Neural cell (in vitro differentiated cells): Measurements from ENCODE around the gene OSCAR. TPM values are rescaled to one million over a fixed set of nuclear protein-coding genes. Genes with fewer than 3 reads are reported as not detected.

ENCODE experiments used
- H2AFZ ChIP-seq: fragments of 200-600, 300-800 bp; sonication (generic), shearing (Covaris generic); 2 replicates; pipeline ENCODE4 v1.6.0; 2014; ENCODE audit warnings: low read depth, mild to moderate bottlenecking, antibody characterized with exemption, low read length, moderate library complexity
- H3F3A ChIP-seq: fragments of 200-600 bp; shearing (Covaris generic); 2 replicates; pipeline ENCODE4 v1.6.1; 2016; ENCODE audit warnings: mild to moderate bottlenecking, moderate library complexity, mixed read lengths, antibody characterized with exemption, low read length; ENCODE audit not compliant: insufficient read depth, poor library complexity, severe bottlenecking
- H3K27ac ChIP-seq: fragments of 200-600, 300-800 bp; sonication (generic), shearing (Covaris generic); 2 replicates; pipeline ENCODE4 v1.5.1; 2014; ENCODE audit warnings: mild to moderate bottlenecking, low read length, moderate library complexity
- H3K27me3 ChIP-seq: fragments of 300-800, 200-600 bp; sonication (generic), shearing (Covaris generic); 2 replicates; pipeline ENCODE4 v1.6.0; 2014; ENCODE audit warnings: mild to moderate bottlenecking, low read depth, low read length, moderate library complexity; ENCODE audit not compliant: insufficient read depth
- H3K36me3 ChIP-seq: fragments of 300-800, 200-600 bp; sonication (generic), shearing (Covaris generic); 2 replicates; pipeline ENCODE4 v1.5.1; 2014; ENCODE audit warnings: mild to moderate bottlenecking, antibody characterized with exemption, low read length, moderate library complexity; ENCODE audit not compliant: insufficient read depth
- H3K4me2 ChIP-seq: fragments of 300-800, 200-600 bp; sonication (generic), shearing (Covaris generic); 2 replicates; pipeline ENCODE4 v1.6.0; 2014; ENCODE audit warnings: mild to moderate bottlenecking, low read length
- H3K4me3 ChIP-seq: fragments of 300-800, 200-600 bp; sonication (generic), shearing (Covaris generic); 2 replicates; pipeline ENCODE4 v1.5.1; 2014; ENCODE audit warnings: mild to moderate bottlenecking, low read length, moderate library complexity
- H3K79me2 ChIP-seq: fragments of 200-600 bp; shearing (Covaris generic); replicated peaks from 2 replicates; pipeline ENCODE4 v1.6.0; 2014; ENCODE audit warnings: mild to moderate bottlenecking, low read length, moderate library complexity; ENCODE audit not compliant: insufficient read depth
- H3K9ac ChIP-seq: fragments of 300-800, 200-600 bp; sonication (generic), shearing (Covaris generic); 2 replicates; pipeline ENCODE4 v1.6.1; 2016; ENCODE audit warnings: mild to moderate bottlenecking, low read length, mixed read lengths
- H3K9me2 ChIP-seq: fragments of 200-600 bp; shearing (Covaris generic); 2 replicates; pipeline ENCODE4 v1.6.1; 2016; ENCODE audit warnings: mild to moderate bottlenecking, low read length, mixed read lengths; ENCODE audit not compliant: insufficient read depth
- H3K9me3 ChIP-seq: fragments of 200-600, 300-800 bp; sonication (generic), shearing (Covaris generic); 2 replicates; pipeline ENCODE4 v1.6.1; 2016; ENCODE audit warnings: mild to moderate bottlenecking, mixed run types, low read length, moderate library complexity, mixed read lengths
- H4K20me1 ChIP-seq: fragments of 200-600 bp; shearing (Covaris generic); 2 replicates; pipeline ENCODE4 v1.6.1; 2016; ENCODE audit warnings: mild to moderate bottlenecking, mixed run types; ENCODE audit not compliant: insufficient read depth
- CTCF ChIP-seq: fragments of 450-650 bp; IDR thresholded peaks from 2 replicates; pipeline ENCODE4 v1.5.1; 2014; ENCODE audit warnings: antibody characterized with exemption, mild to moderate bottlenecking, moderate library complexity; ENCODE audit not compliant: poor library complexity, severe bottlenecking
- EP300 ChIP-seq: fragments of 450-650 bp; conservative IDR thresholded peaks from 2 replicates; pipeline ENCODE4 v1.6.1; 2014; ENCODE audit warnings: antibody characterized with exemption, mild to moderate bottlenecking, moderate library complexity; ENCODE audit not compliant: poor library complexity, severe bottlenecking
- EZH2 ChIP-seq: fragments of 200-600, 300-800 bp; shearing (Covaris generic), sonication (generic); IDR thresholded peaks from 2 replicates; pipeline ENCODE4 v1.6.1; 2014; ENCODE audit warnings: antibody characterized with exemption, low read length, borderline replicate concordance, mild to moderate bottlenecking; ENCODE audit not compliant: insufficient read depth, poor library complexity, severe bottlenecking
- MXI1 ChIP-seq: fragments of 450-650 bp; conservative IDR thresholded peaks from 2 replicates; pipeline ENCODE4 v1.6.1; 2014; ENCODE audit warnings: antibody characterized with exemption, mild to moderate bottlenecking; ENCODE audit not compliant: poor library complexity, severe bottlenecking
- RAD21 ChIP-seq: fragments of 450-650 bp; conservative IDR thresholded peaks from 2 replicates; pipeline ENCODE4 v1.6.1; 2014; ENCODE audit warnings: antibody characterized with exemption, mild to moderate bottlenecking, moderate library complexity
- TAF1 ChIP-seq: IDR thresholded peaks from 2 replicates; pipeline ENCODE4 v1.6.1; 2012; ENCODE audit warnings: low read depth
- polyA plus RNA-seq: library from polyadenylated mRNA; depleted of rRNA; stranded (reverse); fragments of >200 nt; gene quantifications from 2 replicates; pipeline ENCODE4 v1.2.3, GENCODE V29; 2014
- TF ChIP-seq, protein P1 (sequence below): IDR thresholded peaks from 2 replicates; pipeline ENCODE4 v1.6.1; 2012; ENCODE audit warnings: borderline replicate concordance

The OSCAR gene
- polyA plus RNA-seq, 1 donor from 2014 or later = 0.20 TPM

DNA sequence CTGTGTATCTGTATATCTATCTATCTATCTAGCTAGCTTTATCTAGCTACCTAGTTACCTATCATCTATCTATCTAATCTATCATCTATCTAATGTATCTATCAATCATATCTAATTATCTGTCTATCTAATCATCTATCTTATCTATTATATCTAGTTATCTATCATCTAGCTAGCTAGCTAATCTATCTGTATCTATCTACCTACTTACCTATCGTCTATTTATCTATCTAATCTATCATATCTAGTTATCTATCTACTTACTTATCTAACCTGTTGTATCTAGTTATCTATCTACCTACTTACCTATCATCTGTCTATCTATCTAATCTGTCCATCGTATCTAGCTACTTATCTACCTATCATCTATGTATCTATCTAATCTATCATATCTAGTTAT is 54.8 kb downstream of the OSCAR start:
- H3F3A ChIP-seq = no peaks in the 10 kb centered on the region
- H2AFZ ChIP-seq = no peak overlapping the region
- no peaks in the 10 kb centered on the region for H3K27me3 ChIP-seq
- no peaks in the 10 kb centered on the region for H3K9me2 ChIP-seq
- H3K27ac ChIP-seq = no peak overlapping the region
- H3K79me2 ChIP-seq = no peaks in the 10 kb centered on the region
- no peak overlapping the region for H3K4me2 ChIP-seq
- TF ChIP-seq, protein P1, sequence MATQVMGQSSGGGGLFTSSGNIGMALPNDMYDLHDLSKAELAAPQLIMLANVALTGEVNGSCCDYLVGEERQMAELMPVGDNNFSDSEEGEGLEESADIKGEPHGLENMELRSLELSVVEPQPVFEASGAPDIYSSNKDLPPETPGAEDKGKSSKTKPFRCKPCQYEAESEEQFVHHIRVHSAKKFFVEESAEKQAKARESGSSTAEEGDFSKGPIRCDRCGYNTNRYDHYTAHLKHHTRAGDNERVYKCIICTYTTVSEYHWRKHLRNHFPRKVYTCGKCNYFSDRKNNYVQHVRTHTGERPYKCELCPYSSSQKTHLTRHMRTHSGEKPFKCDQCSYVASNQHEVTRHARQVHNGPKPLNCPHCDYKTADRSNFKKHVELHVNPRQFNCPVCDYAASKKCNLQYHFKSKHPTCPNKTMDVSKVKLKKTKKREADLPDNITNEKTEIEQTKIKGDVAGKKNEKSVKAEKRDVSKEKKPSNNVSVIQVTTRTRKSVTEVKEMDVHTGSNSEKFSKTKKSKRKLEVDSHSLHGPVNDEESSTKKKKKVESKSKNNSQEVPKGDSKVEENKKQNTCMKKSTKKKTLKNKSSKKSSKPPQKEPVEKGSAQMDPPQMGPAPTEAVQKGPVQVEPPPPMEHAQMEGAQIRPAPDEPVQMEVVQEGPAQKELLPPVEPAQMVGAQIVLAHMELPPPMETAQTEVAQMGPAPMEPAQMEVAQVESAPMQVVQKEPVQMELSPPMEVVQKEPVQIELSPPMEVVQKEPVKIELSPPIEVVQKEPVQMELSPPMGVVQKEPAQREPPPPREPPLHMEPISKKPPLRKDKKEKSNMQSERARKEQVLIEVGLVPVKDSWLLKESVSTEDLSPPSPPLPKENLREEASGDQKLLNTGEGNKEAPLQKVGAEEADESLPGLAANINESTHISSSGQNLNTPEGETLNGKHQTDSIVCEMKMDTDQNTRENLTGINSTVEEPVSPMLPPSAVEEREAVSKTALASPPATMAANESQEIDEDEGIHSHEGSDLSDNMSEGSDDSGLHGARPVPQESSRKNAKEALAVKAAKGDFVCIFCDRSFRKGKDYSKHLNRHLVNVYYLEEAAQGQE = no peak
- TF ChIP-seq RAD21 (no peak), EZH2 (no peak), CTCF (no peak), TAF1 (no peak), MXI1 (no peak), EP300 (no peak)
- no peak overlapping the region for H3K9ac ChIP-seq
- H3K9me3 ChIP-seq = no peaks in the 10 kb centered on the region
- H4K20me1 ChIP-seq = no peaks in the 10 kb centered on the region
- no peak overlapping the region for H3K4me3 ChIP-seq
- H3K36me3 ChIP-seq = no peaks in the 10 kb centered on the region

Other genes with a start within 250 kb of the OSCAR start
- 2.5 and 4.5 TPM in 2 replicates for gene MYADM, start 232.9 kb downstream of the OSCAR start, polyA plus RNA-seq
- 0.99 and 2.2 TPM in 2 replicates for gene PRKCG, start 218.6 kb downstream of the OSCAR start, polyA plus RNA-seq
- gene CACNG7, start 191.5 kb downstream of the OSCAR start, polyA plus RNA-seq = 27.8 and 37.0 TPM in 2 replicates
- gene CACNG8, start 137.9 kb downstream of the OSCAR start, polyA plus RNA-seq = 3.3 and 6.0 TPM in 2 replicates
- 0.28 and 0.60 TPM in 2 replicates for gene CACNG6, start 109.2 kb downstream of the OSCAR start, polyA plus RNA-seq
- gene VSTM1, start 36.9 kb downstream of the OSCAR start, polyA plus RNA-seq = not detected in 2 replicates
- gene TARM1, start 19.4 kb downstream of the OSCAR start, polyA plus RNA-seq = not detected in 2 replicates
- gene NDUFA3, start 2.1 kb upstream of the OSCAR start, polyA plus RNA-seq = 21.4 and 62.8 TPM in 2 replicates
- 24.3 and 28.0 TPM in 2 replicates for gene TFPT, start 14.9 kb upstream of the OSCAR start, polyA plus RNA-seq
- gene PRPF31, start 15.0 kb upstream of the OSCAR start, polyA plus RNA-seq = 73.5 and 76.6 TPM in 2 replicates
- 3.8 and 7.6 TPM in 2 replicates for gene CNOT3, start 37.0 kb upstream of the OSCAR start, polyA plus RNA-seq
- 14.0 and 17.0 TPM in 2 replicates for gene LENG1, start 58.9 kb upstream of the OSCAR start, polyA plus RNA-seq
- 0.15 and 2.2 TPM in 2 replicates for gene TMC4, start 72.4 kb upstream of the OSCAR start, polyA plus RNA-seq
- gene MBOAT7, start 88.8 kb upstream of the OSCAR start, polyA plus RNA-seq = 19.0 and 25.1 TPM in 2 replicates
- 113 and 130 TPM in 2 replicates for gene TSEN34, start 90.5 kb upstream of the OSCAR start, polyA plus RNA-seq
- 1,693 and 1,965 TPM in 2 replicates for gene RPS9, start 100.1 kb upstream of the OSCAR start, polyA plus RNA-seq
- gene LILRB3, start 122.2 kb upstream of the OSCAR start, polyA plus RNA-seq = not detected in 2 replicates
- gene LILRA6, start 142.0 kb upstream of the OSCAR start, polyA plus RNA-seq = not detected in 2 replicates
- not detected in 2 replicates for gene LILRB5, start 156.5 kb upstream of the OSCAR start, polyA plus RNA-seq
- gene LILRB2, start 180.3 kb upstream of the OSCAR start, polyA plus RNA-seq = not detected in 2 replicates
- not detected in 2 replicates for gene LILRA5, start 212.4 kb upstream of the OSCAR start, polyA plus RNA-seq
- not detected in 2 replicates for gene LILRA4, start 238.4 kb upstream of the OSCAR start, polyA plus RNA-seq